ENCODE results near the gene TRPV5. TPM values are rescaled to one million over a fixed set of nuclear protein-coding genes. Genes with fewer than 3 reads are reported as not detected.

The TRPV5 gene
- total and polyA plus RNA-seq, 2 donors (not counting 1 experiment from before 2014, with no cell fraction given) = not detected

- Histone ChIP-seq H3K4me1 (ENCODE audit: control insufficient read depth, extremely low read depth, insufficient read depth, low read length) (no peaks in the 10 kb centered on the region), H3K27me3 (ENCODE audit: control insufficient read depth, insufficient read depth, low read length) (no peaks in the 10 kb centered on the region), H3K4me2 (ENCODE audit: extremely low read depth, insufficient read depth, low read length) (no peak overlapping the region), H4K20me1 (ENCODE audit: control insufficient read depth, extremely low read depth, insufficient read depth, low read length) (no peaks in the 10 kb centered on the region), H3K9ac (ENCODE audit: insufficient read depth, low read length) (no peak overlapping the region), H2AFZ (ENCODE audit: low read length) (no peak overlapping the region), H3K4me3 (replicated peaks in 1 of 4; ENCODE audit: control extremely low read depth in 1 of 4, insufficient read depth in 1 of 4, low read depth in 3 of 4, low read length in 4 of 4) (no peak overlapping the region), H3K27ac (ENCODE audit: insufficient read depth, low read length) (no peak overlapping the region), H3K9me3 (ENCODE audit: control insufficient read depth, insufficient read depth, low read depth, low read length) (no peaks in the 10 kb centered on the region), H3K79me2 (ENCODE audit: control insufficient read depth, insufficient read depth, low read length) (no peaks in the 10 kb centered on the region), H3K36me3 (ENCODE audit: control insufficient read depth, insufficient read depth, low read length) (no peaks in the 10 kb centered on the region)
- DNase-seq (ENCODE audit: low read depth in 2 of 2) = no peak
- TF ChIP-seq CTCF (conservative IDR thresholded peaks at IDR 0.05 in 1 of 2, IDR thresholded peaks at IDR 0.05 in 1 of 2; ENCODE audit: low read depth in 1 of 2, low read length in 2 of 2) = no peak
- no peak for TF ChIP-seq EZH2 (IDR thresholded peaks at IDR 0.05; ENCODE audit: low read length, missing control alignments)
These were observed 2.5 kb upstream of the TRPV5 start for GRCh38 chr7:142935941-142936565.

- H3K27me3 ChIP-seq (ENCODE audit: control insufficient read depth, insufficient read depth, low read length) = no peaks in the 10 kb centered on the region
- H3K79me2 ChIP-seq (ENCODE audit: control insufficient read depth, insufficient read depth, low read length) = no peaks in the 10 kb centered on the region
- no peaks in the 10 kb centered on the region for H4K20me1 ChIP-seq (ENCODE audit: control insufficient read depth, extremely low read depth, insufficient read depth, low read length)
- H2AFZ ChIP-seq (ENCODE audit: low read length) = no peak overlapping the region
- no peaks in the 10 kb centered on the region for H3K9me3 ChIP-seq (ENCODE audit: control insufficient read depth, insufficient read depth, low read depth, low read length)
- no peak overlapping the region for H3K9ac ChIP-seq (ENCODE audit: insufficient read depth, low read length)
- TF ChIP-seq CTCF (conservative IDR thresholded peaks at IDR 0.05 in 1 of 2, IDR thresholded peaks at IDR 0.05 in 1 of 2; ENCODE audit: low read depth in 1 of 2, low read length in 2 of 2) = no peak
- TF ChIP-seq EZH2 (IDR thresholded peaks at IDR 0.05; ENCODE audit: low read length, missing control alignments) = no peak
- H3K4me2 ChIP-seq (ENCODE audit: extremely low read depth, insufficient read depth, low read length) = no peak overlapping the region
- no peak overlapping the region for H3K4me3 ChIP-seq (replicated peaks in 1 of 4; ENCODE audit: control extremely low read depth in 1 of 4, insufficient read depth in 1 of 4, low read depth in 3 of 4, low read length in 4 of 4)
- no peaks in the 10 kb centered on the region for H3K36me3 ChIP-seq (ENCODE audit: control insufficient read depth, insufficient read depth, low read length)
- DNase-seq (ENCODE audit: low read depth in 2 of 2) = no peak
- H3K27ac ChIP-seq (ENCODE audit: insufficient read depth, low read length) = no peak overlapping the region
- H3K4me1 ChIP-seq (ENCODE audit: control insufficient read depth, extremely low read depth, insufficient read depth, low read length) = no peaks in the 10 kb centered on the region
These were observed 510 bp upstream of the TRPV5 start for GRCh38 chr7:142934056-142934455.

- H2AFZ ChIP-seq (ENCODE audit: low read length) = no peak overlapping the region
- no peaks in the 10 kb centered on the region for H3K4me1 ChIP-seq (ENCODE audit: control insufficient read depth, extremely low read depth, insufficient read depth, low read length)
- no peaks in the 10 kb centered on the region for H3K36me3 ChIP-seq (ENCODE audit: control insufficient read depth, insufficient read depth, low read length)
- no peaks in the 10 kb centered on the region for H3K27me3 ChIP-seq (ENCODE audit: control insufficient read depth, insufficient read depth, low read length)
- no peak for TF ChIP-seq CTCF (conservative IDR thresholded peaks at IDR 0.05 in 1 of 2, IDR thresholded peaks at IDR 0.05 in 1 of 2; ENCODE audit: low read depth in 1 of 2, low read length in 2 of 2)
- TF ChIP-seq EZH2 (IDR thresholded peaks at IDR 0.05; ENCODE audit: low read length, missing control alignments) = no peak
- no peak overlapping the region for H3K9ac ChIP-seq (ENCODE audit: insufficient read depth, low read length)
- no peaks in the 10 kb centered on the region for H3K79me2 ChIP-seq (ENCODE audit: control insufficient read depth, insufficient read depth, low read length)
- no peak for DNase-seq (ENCODE audit: low read depth in 2 of 2)
- no peak overlapping the region for H3K4me2 ChIP-seq (ENCODE audit: extremely low read depth, insufficient read depth, low read length)
- no peak overlapping the region for H3K27ac ChIP-seq (ENCODE audit: insufficient read depth, low read length)
- H4K20me1 ChIP-seq (ENCODE audit: control insufficient read depth, extremely low read depth, insufficient read depth, low read length) = no peaks in the 10 kb centered on the region
- H3K9me3 ChIP-seq (ENCODE audit: control insufficient read depth, insufficient read depth, low read depth, low read length) = no peaks in the 10 kb centered on the region
- no peak overlapping the region for H3K4me3 ChIP-seq (replicated peaks in 1 of 4; ENCODE audit: control extremely low read depth in 1 of 4, insufficient read depth in 1 of 4, low read depth in 3 of 4, low read length in 4 of 4)
These were observed 462 bp downstream of the TRPV5 start for GRCh38 chr7:142933092-142933475.

Measured in fibroblast of lung (primary cell).